ENCODE results near the gene RTTN. TPM values are rescaled to one million over a fixed set of nuclear protein-coding genes. Genes with fewer than 3 reads are reported as not detected.

RTTN gene
- total RNA-seq, 1 experiment from 2014 or later: 16.9 TPM

DNA sequence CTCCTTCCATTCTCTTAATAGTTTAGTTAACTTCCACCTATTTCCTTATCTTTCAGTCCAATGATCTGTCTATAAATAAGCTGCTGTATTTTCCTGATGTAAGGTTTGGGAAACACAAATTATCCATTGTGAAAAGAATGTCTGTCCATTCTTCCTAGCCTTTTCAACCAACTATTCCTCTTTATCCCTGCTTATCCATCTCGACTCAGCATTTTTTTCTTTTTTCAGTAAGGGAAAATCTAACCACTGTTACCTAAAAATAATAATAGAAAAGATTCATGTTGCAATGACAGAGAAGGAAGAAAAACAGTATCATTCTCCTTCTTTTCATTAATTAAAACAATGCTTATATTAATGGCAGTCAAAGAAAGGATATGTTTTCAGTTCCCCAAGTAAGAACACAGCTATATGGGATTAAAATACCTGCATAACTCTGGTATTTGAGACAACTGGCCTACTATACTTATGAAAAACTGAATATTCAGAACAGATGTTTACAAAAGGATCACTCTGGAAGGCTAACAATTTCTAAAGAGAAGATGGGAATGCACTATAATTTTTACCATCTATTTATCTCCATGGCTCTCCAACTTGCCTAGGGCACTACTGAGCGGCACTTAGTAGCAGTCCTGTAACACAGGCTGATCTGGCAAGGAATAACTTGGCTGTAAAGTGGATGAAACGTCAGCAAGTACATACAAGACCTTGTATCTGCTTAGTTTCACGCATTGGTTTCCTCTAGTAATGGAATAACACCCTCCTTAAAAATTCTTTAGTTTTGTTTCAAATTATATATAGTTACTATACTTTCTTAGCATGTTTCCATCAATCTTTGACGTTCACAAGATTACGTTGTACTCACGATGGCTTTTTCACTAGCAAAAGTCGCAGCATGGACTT lies 57.2 kb downstream of the RTTN start:
- BruUV-seq (replicated peaks): no TSS peak
- DNase-seq (ENCODE audit: low read depth, low spot score) (no peak), ATAC-seq (no peak)
- POLR2A ChIA-PET: no interaction called here
- Histone ChIP-seq H3K27ac (ENCODE audit: low read length) (no peak overlapping the region), H3K4me1 (ENCODE audit: control insufficient read depth, insufficient read depth, low read length) (no peaks in the 10 kb centered on the region; the same call in 1 of the 2 replicates), H3K27me3 (ENCODE audit: control insufficient read depth, insufficient read depth, low read length) (no peaks in the 10 kb centered on the region), H3K4me3 (ENCODE audit: low read depth in 2 of 2, low read length in 2 of 2) (no peak overlapping the region), H3K9me3 (ENCODE audit: control insufficient read depth, insufficient read depth, low read depth, low read length) (no peaks in the 10 kb centered on the region), H3K36me3 (ENCODE audit: control insufficient read depth, insufficient read depth, low read length) (no peaks in the 10 kb centered on the region; the same call in 1 of the 2 replicates)
- TF ChIP-seq, protein P1, sequence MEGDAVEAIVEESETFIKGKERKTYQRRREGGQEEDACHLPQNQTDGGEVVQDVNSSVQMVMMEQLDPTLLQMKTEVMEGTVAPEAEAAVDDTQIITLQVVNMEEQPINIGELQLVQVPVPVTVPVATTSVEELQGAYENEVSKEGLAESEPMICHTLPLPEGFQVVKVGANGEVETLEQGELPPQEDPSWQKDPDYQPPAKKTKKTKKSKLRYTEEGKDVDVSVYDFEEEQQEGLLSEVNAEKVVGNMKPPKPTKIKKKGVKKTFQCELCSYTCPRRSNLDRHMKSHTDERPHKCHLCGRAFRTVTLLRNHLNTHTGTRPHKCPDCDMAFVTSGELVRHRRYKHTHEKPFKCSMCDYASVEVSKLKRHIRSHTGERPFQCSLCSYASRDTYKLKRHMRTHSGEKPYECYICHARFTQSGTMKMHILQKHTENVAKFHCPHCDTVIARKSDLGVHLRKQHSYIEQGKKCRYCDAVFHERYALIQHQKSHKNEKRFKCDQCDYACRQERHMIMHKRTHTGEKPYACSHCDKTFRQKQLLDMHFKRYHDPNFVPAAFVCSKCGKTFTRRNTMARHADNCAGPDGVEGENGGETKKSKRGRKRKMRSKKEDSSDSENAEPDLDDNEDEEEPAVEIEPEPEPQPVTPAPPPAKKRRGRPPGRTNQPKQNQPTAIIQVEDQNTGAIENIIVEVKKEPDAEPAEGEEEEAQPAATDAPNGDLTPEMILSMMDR (IDR thresholded peaks at IDR 0.05): no peak
- no peak for TF ChIP-seq SIN3A (IDR thresholded peaks at IDR 0.05; ENCODE audit: borderline replicate concordance, insufficient read depth, low read depth, low read length)
- TF ChIP-seq REST (IDR thresholded peaks at IDR 0.05; ENCODE audit: insufficient read depth in 1 of 2, low read depth in 2 of 2, low read length in 1 of 2): no peak
- TF ChIP-seq TCF7L2 (IDR thresholded peaks at IDR 0.05; ENCODE audit: low read depth, low read length): no peak
- TF ChIP-seq POLR2AphosphoS5 (IDR thresholded peaks at IDR 0.05; ENCODE audit: low read depth, low read length): no peak
- CTCF ChIA-PET: interaction anchor here (0.7 kb wide), 1 partner anchor 76 kb away, joined by 3 read pairs; no protein-coding TSS in a partner anchor
- in situ Hi-C loops (cut with HindIII; ENCODE audit: low pct_unique_long_range_greater_than_20kb, low sequenced_read_pairs): no loop called here
- intact Hi-C loops (cut with micrococcal nuclease; ENCODE audit: unreplicated experiment): no loop called here

DNA sequence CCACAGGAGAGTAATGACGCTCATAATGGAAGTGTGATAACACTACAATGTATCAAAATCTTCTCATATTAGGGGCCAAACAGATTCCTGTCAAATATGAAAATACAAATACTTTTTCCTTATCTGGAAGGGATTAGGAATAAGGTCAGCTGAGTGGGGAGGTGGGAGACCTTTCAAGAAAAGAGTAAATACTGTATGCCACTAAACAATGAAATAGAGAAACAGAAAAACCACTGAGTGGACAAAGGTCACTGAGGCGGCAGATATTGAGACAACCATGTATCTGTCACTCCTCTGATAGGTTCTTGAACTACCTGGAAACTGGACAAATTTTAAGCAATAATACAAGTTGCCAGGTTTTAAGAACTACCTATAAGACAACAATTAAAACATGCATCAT lies 59.3 kb downstream of the RTTN start:
- Histone ChIP-seq H3K27ac (ENCODE audit: low read length) (no peak overlapping the region), H3K27me3 (ENCODE audit: control insufficient read depth, insufficient read depth, low read length) (no peaks in the 10 kb centered on the region), H3K4me1 (ENCODE audit: control insufficient read depth, insufficient read depth, low read length) (no peaks in the 10 kb centered on the region), H3K9me3 (ENCODE audit: control insufficient read depth, insufficient read depth, low read depth, low read length) (no peaks in the 10 kb centered on the region), H3K36me3 (ENCODE audit: control insufficient read depth, insufficient read depth, low read length) (no peaks in the 10 kb centered on the region; the same call in 1 of the 2 replicates), H3K4me3 (ENCODE audit: low read depth in 2 of 2, low read length in 2 of 2) (no peak overlapping the region)
- ATAC-seq: no peak
- TF ChIP-seq TCF7L2 (IDR thresholded peaks at IDR 0.05; ENCODE audit: low read depth, low read length): no peak
- no peak for TF ChIP-seq POLR2AphosphoS5 (IDR thresholded peaks at IDR 0.05; ENCODE audit: low read depth, low read length)
- TF ChIP-seq, protein P1 (IDR thresholded peaks at IDR 0.05): no peak
- no peak for TF ChIP-seq REST (IDR thresholded peaks at IDR 0.05; ENCODE audit: insufficient read depth in 1 of 2, low read depth in 2 of 2, low read length in 1 of 2)
- TF ChIP-seq SIN3A (IDR thresholded peaks at IDR 0.05; ENCODE audit: borderline replicate concordance, insufficient read depth, low read depth, low read length): no peak
- no TSS peak for BruUV-seq (replicated peaks)
- DNase-seq (ENCODE audit: low read depth, low spot score): no peak
- in situ Hi-C loops (cut with HindIII; ENCODE audit: low pct_unique_long_range_greater_than_20kb, low sequenced_read_pairs): no loop called here
- ChIA-PET CTCF (no interaction called here), POLR2A (no interaction called here)
- intact Hi-C loops (cut with micrococcal nuclease; ENCODE audit: unreplicated experiment): no loop called here
